Measurements from ENCODE around the gene ACYP1. TPM values are rescaled to one million over a fixed set of nuclear protein-coding genes. Genes with fewer than 3 reads are reported as not detected.
A peak's percentile ranks its signal among the peaks of the same experiment; 100 is the strongest.

The ACYP1 gene
- 10 to 100 TPM; 25.6 to 38.1 (median 29.1) TPM for polyA plus RNA-seq (ENCODE audit: insufficient read length in 4 of 4)

- peak; percentile 78 to 84 (median 82) for DNase-seq (ENCODE audit: low read depth in 4 of 4, low spot score in 3 of 4)
Observed at GRCh38 chr14:75063491-75064204, at the start of gene ACYP1. Gene ACYP1 (minus strand): TSS chr14:75064024. CDS start chr14:75063553, 471 bp downstream.

GRCh38 chr14:75109877-75110276, 46.1 kb upstream of the ACYP1 start:
- DNase-seq (ENCODE audit: low read depth in 4 of 4, low spot score in 3 of 4), result no peak

- DNase-seq (ENCODE audit: low read depth in 4 of 4, low spot score in 3 of 4), result no peak
Observed at GRCh38 chr14:75107186-75107585, 43.4 kb upstream of the ACYP1 start.

- DNase-seq (ENCODE audit: low read depth in 4 of 4, low spot score in 3 of 4), result no peak
Observed at GRCh38 chr14:75101491-75101890, 37.7 kb upstream of the ACYP1 start.

GRCh38 chr14:75098682-75099081, 34.9 kb upstream of the ACYP1 start:
- no peak for DNase-seq (ENCODE audit: low read depth in 4 of 4, low spot score in 3 of 4)

- no peak for DNase-seq (ENCODE audit: low read depth in 4 of 4, low spot score in 3 of 4)
Observed at GRCh38 chr14:75098212-75098611, 34.4 kb upstream of the ACYP1 start.

GRCh38 chr14:75096959-75097358, 33.1 kb upstream of the ACYP1 start:
- DNase-seq (ENCODE audit: low read depth in 4 of 4, low spot score in 3 of 4), result no peak

- DNase-seq (ENCODE audit: low read depth in 4 of 4, low spot score in 3 of 4), result no peak
Observed at GRCh38 chr14:75095690-75096089, 31.9 kb upstream of the ACYP1 start.

GRCh38 chr14:75094896-75095295, 31.1 kb upstream of the ACYP1 start:
- no peak for DNase-seq (ENCODE audit: low read depth in 4 of 4, low spot score in 3 of 4)

GRCh38 chr14:75092698-75093097, 28.9 kb upstream of the ACYP1 start:
- no peak for DNase-seq (ENCODE audit: low read depth in 4 of 4, low spot score in 3 of 4)

- no peak for DNase-seq (ENCODE audit: low read depth in 4 of 4, low spot score in 3 of 4)
Observed at GRCh38 chr14:75091251-75091650, 27.4 kb upstream of the ACYP1 start.

GRCh38 chr14:75090353-75090752, 26.5 kb upstream of the ACYP1 start:
- DNase-seq (ENCODE audit: low read depth in 4 of 4, low spot score in 3 of 4), result no peak

GRCh38 chr14:75088566-75089373, 24.9 kb upstream of the ACYP1 start:
- peak in 3 of 4 donors; percentile 47 to 52 (median 48) for DNase-seq (ENCODE audit: low read depth in 4 of 4, low spot score in 3 of 4)

GRCh38 chr14:75088153-75088552, 24.3 kb upstream of the ACYP1 start:
- DNase-seq (ENCODE audit: low read depth in 4 of 4, low spot score in 3 of 4), result no peak

GRCh38 chr14:75084513-75084912, 20.7 kb upstream of the ACYP1 start:
- no peak for DNase-seq (ENCODE audit: low read depth in 4 of 4, low spot score in 3 of 4)

- no peak for DNase-seq (ENCODE audit: low read depth in 4 of 4, low spot score in 3 of 4)
Observed at GRCh38 chr14:75083271-75083670, 19.4 kb upstream of the ACYP1 start.

- DNase-seq (ENCODE audit: low read depth in 4 of 4, low spot score in 3 of 4), result no peak
Observed at GRCh38 chr14:75081660-75082229, 17.9 kb upstream of the ACYP1 start.

GRCh38 chr14:75079521-75079920, 15.7 kb upstream of the ACYP1 start:
- no peak for DNase-seq (ENCODE audit: low read depth in 4 of 4, low spot score in 3 of 4)

- DNase-seq (ENCODE audit: low read depth in 4 of 4, low spot score in 3 of 4), result no peak
Observed at GRCh38 chr14:75077794-75078193, 14.0 kb upstream of the ACYP1 start.

- DNase-seq (ENCODE audit: low read depth in 4 of 4, low spot score in 3 of 4), result no peak
Observed at GRCh38 chr14:75070383-75070782, 6.6 kb upstream of the ACYP1 start.

GRCh38 chr14:75069811-75070145, 6.0 kb upstream of the ACYP1 start:
- DNase-seq (ENCODE audit: low read depth in 4 of 4, low spot score in 3 of 4), result no peak
